OCI-LY3 (cell line): ENCODE data around the gene SPCS3.

Experiments used
- H2AFZ ChIP-seq: fragments of 200-600, 300-600 bp; shearing (Covaris generic); 2 replicates; pipeline ENCODE4 v1.6.0; 2014; ENCODE audit warnings: antibody characterized with exemption, low read depth, low read length
- H3K27ac ChIP-seq: fragments of 200-600, 300-600 bp; sonication (generic); 2 replicates; pipeline ENCODE4 v1.5.1; 2014; ENCODE audit warnings: mild to moderate bottlenecking, low read length, moderate library complexity, mixed read lengths
- H3K27me3 ChIP-seq: fragments of 200-600, 300-600 bp; sonication (generic); 2 replicates; pipeline ENCODE4 v1.6.1; 2014; ENCODE audit warnings: low read depth, low read length, mixed read lengths
- H3K36me3 ChIP-seq: fragments of 200-600, 300-600 bp; sonication (generic); replicated peaks from 2 replicates; pipeline ENCODE3; 2014; ENCODE audit warnings: low read depth, low read length, mixed read lengths
- H3K4me1 ChIP-seq: fragments of 300-600, 200-600 bp; sonication (generic); 2 replicates; pipeline ENCODE4 v1.6.1; 2014; ENCODE audit warnings: low read length, mixed read lengths
- H3K4me2 ChIP-seq: fragments of 200-600, 300-600 bp; sonication (generic); 2 replicates; pipeline ENCODE4 v1.6.1; 2014; ENCODE audit warnings: low read length, mixed read lengths
- H3K4me3 ChIP-seq: fragments of 300-600, 200-600 bp; sonication (generic); 2 replicates; pipeline ENCODE4 v1.5.1; 2014; ENCODE audit warnings: antibody characterized with exemption, mild to moderate bottlenecking, low read length, moderate library complexity
- H3K79me2 ChIP-seq: fragments of 300-600, 200-600 bp; shearing (Covaris generic); 2 replicates; pipeline ENCODE4 v1.6.1; 2014; ENCODE audit warnings: mild to moderate bottlenecking, low read length, mixed read lengths
- H3K9ac ChIP-seq: fragments of 300-600, 200-600 bp; shearing (Covaris generic); 2 replicates; pipeline ENCODE4 v1.6.0; 2014; ENCODE audit warnings: mild to moderate bottlenecking, low read length, moderate library complexity
- H3K9me3 ChIP-seq: fragments of 200-600, 300-600 bp; shearing (Covaris generic); 2 replicates; pipeline ENCODE4 v1.6.1; 2014; ENCODE audit warnings: low read length, mixed read lengths; ENCODE audit not compliant: insufficient read depth
- H4K20me1 ChIP-seq: fragments of 200-600, 300-600 bp; sonication (generic); 2 replicates; pipeline ENCODE4 v1.6.1; 2016; ENCODE audit warnings: low read length, mixed read lengths; ENCODE audit not compliant: insufficient read depth
- CTCF ChIP-seq: fragments of 200-600, 300-600 bp; sonication (generic); IDR thresholded peaks from 2 replicates; pipeline ENCODE4 v1.5.1; 2014; ENCODE audit warnings: antibody characterized with exemption, low read length, low read depth
- EZH2phosphoT487 ChIP-seq: fragments of 200-600 bp; shearing (Covaris generic); IDR thresholded peaks from 2 replicates; pipeline ENCODE4 v1.6.1; 2018; ENCODE audit warnings: antibody characterized with exemption, mixed run types, low read depth

SPCS3 gene

GRCh38 chr4:176350671-176351070 lies 30.9 kb downstream of the SPCS3 start:
- Histone ChIP-seq H4K20me1 (no peaks in the 10 kb centered on the region), H3K9ac (no peak overlapping the region), H3K27me3 (no peaks in the 10 kb centered on the region), H3K36me3 (peaks cover 7% of the 10 kb centered on the region), H3K4me2 (no peak overlapping the region), H3K9me3 (peaks cover 11% of the 10 kb centered on the region), H3K27ac (no peak overlapping the region), H2AFZ (no peak overlapping the region), H3K4me3 (no peak overlapping the region), H3K4me1 (no peaks in the 10 kb centered on the region), H3K79me2 (no peaks in the 10 kb centered on the region)
- TF ChIP-seq CTCF (no peak), EZH2phosphoT487 (no peak)

GRCh38 chr4:176354884-176355283 lies 35.1 kb downstream of the SPCS3 start:
- no peak for TF ChIP-seq CTCF
- no peak for TF ChIP-seq EZH2phosphoT487
- Histone ChIP-seq H3K9me3 (peaks cover 11% of the 10 kb centered on the region), H3K79me2 (no peaks in the 10 kb centered on the region), H4K20me1 (no peaks in the 10 kb centered on the region), H3K9ac (no peak overlapping the region), H2AFZ (no peak overlapping the region), H3K4me2 (no peak overlapping the region), H3K36me3 (peaks cover 7% of the 10 kb centered on the region), H3K27ac (no peak overlapping the region), H3K4me3 (no peak overlapping the region), H3K4me1 (no peaks in the 10 kb centered on the region), H3K27me3 (no peaks in the 10 kb centered on the region)

GRCh38 chr4:176357359-176358082 lies 37.8 kb downstream of the SPCS3 start:
- Histone ChIP-seq H3K9ac (no peak overlapping the region), H3K27ac (no peak overlapping the region), H2AFZ (no peak overlapping the region), H3K79me2 (no peaks in the 10 kb centered on the region), H3K27me3 (no peaks in the 10 kb centered on the region), H3K9me3 (peaks cover 11% of the 10 kb centered on the region), H4K20me1 (no peaks in the 10 kb centered on the region), H3K36me3 (peaks cover 3% of the 10 kb centered on the region), H3K4me3 (no peak overlapping the region), H3K4me2 (no peak overlapping the region), H3K4me1 (no peaks in the 10 kb centered on the region)
- no peak for TF ChIP-seq EZH2phosphoT487
- TF ChIP-seq CTCF, result no peak

- H3K4me2 ChIP-seq, result no peak overlapping the region
- H3K36me3 ChIP-seq, result peaks cover 3% of the 10 kb centered on the region
- no peak overlapping the region for H3K27ac ChIP-seq
- H3K9ac ChIP-seq, result no peak overlapping the region
- no peaks in the 10 kb centered on the region for H3K27me3 ChIP-seq
- H3K4me3 ChIP-seq, result no peak overlapping the region
- no peaks in the 10 kb centered on the region for H3K4me1 ChIP-seq
- H3K9me3 ChIP-seq, result peaks cover 7% of the 10 kb centered on the region
- H3K79me2 ChIP-seq, result no peaks in the 10 kb centered on the region
- H2AFZ ChIP-seq, result no peak overlapping the region
- no peaks in the 10 kb centered on the region for H4K20me1 ChIP-seq
- TF ChIP-seq CTCF, result no peak
- TF ChIP-seq EZH2phosphoT487, result no peak
Observed at GRCh38 chr4:176358083-176358469, 38.3 kb downstream of the SPCS3 start.
